ENCODE results near the gene PXMP2.

Gene PXMP2

GRCh38 chr12:132698341-132698740 lies 11.0 kb downstream of the PXMP2 start:
- DNase-seq = no peak

GRCh38 chr12:132700212-132700822 lies 12.9 kb downstream of the PXMP2 start:
- no peak for DNase-seq

GRCh38 chr12:132702640-132703039 lies 15.3 kb downstream of the PXMP2 start:
- DNase-seq = no peak

- no peak for DNase-seq
Measured at GRCh38 chr12:132703641-132704040, 16.3 kb downstream of the PXMP2 start.

- no peak for DNase-seq
Measured at GRCh38 chr12:132707241-132707640, 19.9 kb downstream of the PXMP2 start.

- DNase-seq = no peak
Measured at GRCh38 chr12:132708150-132708549, 20.8 kb downstream of the PXMP2 start.

- no peak for DNase-seq
Measured at GRCh38 chr12:132710043-132710404, 22.6 kb downstream of the PXMP2 start.

- DNase-seq = peak; percentile 59 to 92 (median 76)
Measured at GRCh38 chr12:132710405-132711079, 23.2 kb downstream of the PXMP2 start, which contains the start of gene PGAM5. TSS of gene PGAM5 (plus strand) at chr12:132710842. CDS start at chr12:132710877, 35 bp downstream.

GRCh38 chr12:132711080-132711843 lies 23.9 kb downstream of the PXMP2 start:
- DNase-seq = peak in 1 of 4 experiments; percentile 35

- no peak for DNase-seq
Measured at GRCh38 chr12:132713123-132713522, 25.7 kb downstream of the PXMP2 start.

GRCh38 chr12:132715874-132716273 lies 28.5 kb downstream of the PXMP2 start:
- DNase-seq = no peak

GRCh38 chr12:132716356-132716755 lies 29.0 kb downstream of the PXMP2 start:
- no peak for DNase-seq

- no peak for DNase-seq
Measured at GRCh38 chr12:132717011-132717410, 29.6 kb downstream of the PXMP2 start.

GRCh38 chr12:132717531-132718387 lies 30.4 kb downstream of the PXMP2 start:
- no peak for DNase-seq

GRCh38 chr12:132718644-132719043 lies 31.3 kb downstream of the PXMP2 start:
- DNase-seq = no peak

GRCh38 chr12:132719141-132719953 lies 32.0 kb downstream of the PXMP2 start:
- no peak for DNase-seq

GRCh38 chr12:132719954-132720324 lies 32.6 kb downstream of the PXMP2 start:
- no peak for DNase-seq

- no peak for DNase-seq
Measured at GRCh38 chr12:132720606-132721345, 33.4 kb downstream of the PXMP2 start.

- no peak for DNase-seq
Measured at GRCh38 chr12:132723015-132723763, 35.8 kb downstream of the PXMP2 start.

- DNase-seq = no peak
Measured at GRCh38 chr12:132723764-132724140, 36.4 kb downstream of the PXMP2 start.

All from activated naive CD4-positive, alpha-beta T cell (primary cell).